Ishikawa (cell line): Measurements from ENCODE around the gene PLXDC2.

Experiments
- CEBPB ChIP-seq: IDR thresholded peaks from 2 replicates; pipeline ENCODE4 v1.6.1; 2012
- EP300 ChIP-seq: IDR thresholded peaks from 2 replicates; pipeline ENCODE4 v1.6.1; 2012; ENCODE audit warnings: borderline replicate concordance
- NFIC ChIP-seq: IDR thresholded peaks from 2 replicates; pipeline ENCODE4 v1.6.1; 2012
- RAD21 ChIP-seq: IDR thresholded peaks from 2 replicates; pipeline ENCODE4 v1.6.1; 2012; ENCODE audit warnings: low read depth
- TAF1 ChIP-seq: IDR thresholded peaks from 2 replicates; pipeline ENCODE4 v1.6.1; 2012; ENCODE audit warnings: low read depth, mild to moderate bottlenecking
- TEAD4 ChIP-seq: IDR thresholded peaks from 2 replicates; pipeline ENCODE4 v1.6.1; 2012
- YY1 ChIP-seq: IDR thresholded peaks from 2 replicates; pipeline ENCODE4 v1.6.1; 2012; ENCODE audit warnings: low read depth
- TF ChIP-seq, protein P1 (sequence below): IDR thresholded peaks from 2 replicates; pipeline ENCODE4 v1.6.1; 2012
- TF ChIP-seq, protein P2 (sequence below): IDR thresholded peaks from 2 replicates; pipeline ENCODE4 v1.6.1; 2012; ENCODE audit warnings: low read depth, mild to moderate bottlenecking

DNA sequence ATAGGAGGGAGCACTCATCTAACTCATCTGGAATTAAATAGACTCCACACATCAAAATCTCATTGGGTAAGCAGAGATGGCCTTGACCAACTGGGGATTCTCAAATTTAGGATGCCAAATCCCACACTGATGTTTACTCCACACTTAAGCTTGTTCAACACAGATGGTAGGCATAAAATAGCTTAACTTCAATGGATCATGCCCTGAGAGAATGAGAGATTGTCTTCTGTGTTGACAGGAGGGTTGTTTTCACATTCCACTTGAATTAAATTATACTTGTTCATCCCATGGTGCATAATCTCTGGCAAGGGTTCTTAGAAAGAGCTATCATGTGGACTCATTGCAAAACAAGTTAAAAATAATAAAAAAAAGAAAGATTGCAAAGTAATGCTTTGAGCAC is 391.4 kb downstream of the PLXDC2 start:
- TF ChIP-seq, protein P1, sequence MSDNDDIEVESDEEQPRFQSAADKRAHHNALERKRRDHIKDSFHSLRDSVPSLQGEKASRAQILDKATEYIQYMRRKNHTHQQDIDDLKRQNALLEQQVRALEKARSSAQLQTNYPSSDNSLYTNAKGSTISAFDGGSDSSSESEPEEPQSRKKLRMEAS = no peak
- TF ChIP-seq EP300 (no peak), TEAD4 (no peak), CEBPB (no peak), TAF1 (no peak), YY1 (no peak), RAD21 (no peak), NFIC (no peak)
- TF ChIP-seq, protein P2, sequence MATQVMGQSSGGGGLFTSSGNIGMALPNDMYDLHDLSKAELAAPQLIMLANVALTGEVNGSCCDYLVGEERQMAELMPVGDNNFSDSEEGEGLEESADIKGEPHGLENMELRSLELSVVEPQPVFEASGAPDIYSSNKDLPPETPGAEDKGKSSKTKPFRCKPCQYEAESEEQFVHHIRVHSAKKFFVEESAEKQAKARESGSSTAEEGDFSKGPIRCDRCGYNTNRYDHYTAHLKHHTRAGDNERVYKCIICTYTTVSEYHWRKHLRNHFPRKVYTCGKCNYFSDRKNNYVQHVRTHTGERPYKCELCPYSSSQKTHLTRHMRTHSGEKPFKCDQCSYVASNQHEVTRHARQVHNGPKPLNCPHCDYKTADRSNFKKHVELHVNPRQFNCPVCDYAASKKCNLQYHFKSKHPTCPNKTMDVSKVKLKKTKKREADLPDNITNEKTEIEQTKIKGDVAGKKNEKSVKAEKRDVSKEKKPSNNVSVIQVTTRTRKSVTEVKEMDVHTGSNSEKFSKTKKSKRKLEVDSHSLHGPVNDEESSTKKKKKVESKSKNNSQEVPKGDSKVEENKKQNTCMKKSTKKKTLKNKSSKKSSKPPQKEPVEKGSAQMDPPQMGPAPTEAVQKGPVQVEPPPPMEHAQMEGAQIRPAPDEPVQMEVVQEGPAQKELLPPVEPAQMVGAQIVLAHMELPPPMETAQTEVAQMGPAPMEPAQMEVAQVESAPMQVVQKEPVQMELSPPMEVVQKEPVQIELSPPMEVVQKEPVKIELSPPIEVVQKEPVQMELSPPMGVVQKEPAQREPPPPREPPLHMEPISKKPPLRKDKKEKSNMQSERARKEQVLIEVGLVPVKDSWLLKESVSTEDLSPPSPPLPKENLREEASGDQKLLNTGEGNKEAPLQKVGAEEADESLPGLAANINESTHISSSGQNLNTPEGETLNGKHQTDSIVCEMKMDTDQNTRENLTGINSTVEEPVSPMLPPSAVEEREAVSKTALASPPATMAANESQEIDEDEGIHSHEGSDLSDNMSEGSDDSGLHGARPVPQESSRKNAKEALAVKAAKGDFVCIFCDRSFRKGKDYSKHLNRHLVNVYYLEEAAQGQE = no peak
